Kidney (tissue), 14 donors: ENCODE results near the gene C16orf95. TPM values are rescaled to one million over a fixed set of nuclear protein-coding genes. Genes with fewer than 3 reads are reported as not detected.

Experiments used
- DNase-seq, 5 donors: peaks; one replicate each; pipeline ENCODE4 v3.0.0-alpha.2; 2013 to 2020
- FAIRE-seq: peaks from 2 replicates; lab custom pipeline; 2012; peaks lifted over from hg19 to GRCh38; lab: Jason Lieb, UNC
- H3K27ac ChIP-seq, 2 donors: one replicate each; pipeline ENCODE4 v1.7.0; 2013; ENCODE audit warnings: low read depth in 2 of 2, low read length in 2 of 2, inconsistent platforms in 1 of 2
- H3K27me3 ChIP-seq: one replicate; pipeline ENCODE4 v1.7.1; 2013; ENCODE audit warnings: low read length, inconsistent platforms; ENCODE audit not compliant: control insufficient read depth, insufficient read depth
- H3K36me3 ChIP-seq, 3 donors: one replicate each; pipeline versions ENCODE4 v1.7.0 to v1.7.1; 2013; ENCODE audit warnings: low read length in 3 of 3, control low read depth in 1 of 3, inconsistent platforms in 1 of 3; ENCODE audit not compliant: insufficient read depth in 3 of 3, control insufficient read depth in 2 of 3
- H3K4me1 ChIP-seq, 3 donors: one replicate each; pipeline versions ENCODE4 v1.7.0 to v1.7.1; 2013; ENCODE audit warnings: low read length in 3 of 3, inconsistent platforms in 1 of 3, low read depth in 1 of 3; ENCODE audit not compliant: control insufficient read depth in 2 of 3, insufficient read depth in 2 of 3
- H3K4me3 ChIP-seq, 3 donors: one replicate each; pipeline versions ENCODE4 v1.7.0 to v1.8.1; 2013; ENCODE audit warnings: low read length in 3 of 3, control low read depth in 1 of 3, inconsistent platforms in 1 of 3
- H3K9ac ChIP-seq, 3 donors: one replicate each; pipeline versions ENCODE4 v1.7.0 to v1.7.1; 2013; ENCODE audit warnings: low read length in 3 of 3, control low read depth in 1 of 3, inconsistent platforms in 1 of 3
- H3K9me3 ChIP-seq, 3 donors: one replicate each; pipeline versions ENCODE4 v1.7.0 to v1.7.1; 2013; ENCODE audit warnings: low read length in 3 of 3, control low read depth in 1 of 3, inconsistent platforms in 1 of 3; ENCODE audit not compliant: control insufficient read depth in 2 of 3, insufficient read depth in 1 of 3
- CTCF ChIP-seq: IDR thresholded peaks from 3 replicates; pipeline ENCODE4 v1.5.1; 2012; ENCODE audit warnings: mild to moderate bottlenecking, moderate library complexity, borderline replicate concordance; ENCODE audit not compliant: insufficient read depth; ENCODE audit errors: extremely low read depth
- intact Hi-C: fragments of 100-400 bp; cut with DNase I; formaldehyde crosslinking; loops from one replicate; pipeline ENCODE4 v1.11.1; 2022
- polyA plus RNA-seq: library from polyadenylated mRNA; stranded (reverse); fragments of 350-450 nt; fragmentation: Illumina TruSeq; extraction: RNeasy Lipid Tissue Mini Kit (QIAGEN cat#74804); gene quantifications from one replicate; pipeline ENCODE4 v1.2.3, GENCODE V29; 2014; ENCODE audit warnings: low read depth, low replicate concordance; ENCODE audit not compliant: insufficient read depth
- total RNA-seq: library from RNA; stranded (reverse); fragmentation: NEBNext Ultra II Directional; extraction: Animal tissue kit (Norgen Biotek cat#: 25700); gene quantifications from one replicate; pipeline ENCODE4 v1.2.1, GENCODE V29; 2021
- donor health status: control.
- donor health status: control.
- donor health status: control.
- donor health status: control.
- donor health status: control.
- donor health status: DM: yes; HTN: yes; CAD: no.
- donor health status: Normal renal cell carcinoma (clear cell type).

The C16orf95 gene
- total and polyA plus RNA-seq, 2 donors from 2014 or later = 2.5 to 11.5 TPM

DNA sequence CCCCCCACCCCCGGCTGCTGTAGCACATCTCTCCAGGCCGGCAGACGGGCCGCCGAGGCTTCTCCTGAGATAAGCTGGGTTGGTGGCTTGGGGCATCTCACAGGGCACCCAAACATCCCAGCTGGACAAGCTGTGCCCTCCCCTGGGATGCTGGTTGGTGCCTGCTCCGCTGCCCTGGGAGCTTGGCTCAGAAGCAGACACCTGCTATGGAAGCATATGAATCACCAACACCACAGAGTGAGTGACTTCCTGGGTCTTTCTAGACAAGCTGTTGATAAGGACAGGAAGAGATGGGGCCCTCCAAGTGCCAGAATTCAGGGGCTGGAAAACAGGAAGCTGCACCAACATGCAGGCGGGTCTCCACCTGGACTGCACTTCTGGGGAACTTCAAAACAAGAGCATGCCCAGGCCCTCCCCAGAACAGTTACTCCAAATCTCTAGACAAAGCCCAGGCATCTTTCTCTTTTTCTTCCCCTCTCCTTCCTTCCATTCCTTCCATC, 13.7 kb downstream of the C16orf95 start:
- DNase-seq = no peak
- Histone ChIP-seq H3K36me3 (no peaks in the 10 kb centered on the region), H3K9me3 (peaks cover 0 to under 1% (median 0%) of the 10 kb centered on the region in 3 donors), H3K4me3 (no peak overlapping the region), H3K4me1 (no peaks in the 10 kb centered on the region), H3K27ac (no peak overlapping the region), H3K9ac (no peak overlapping the region), H3K27me3 (no peaks in the 10 kb centered on the region)
- no peak for TF ChIP-seq CTCF
- intact Hi-C loops = no loop called here
- FAIRE-seq = no peak

GRCh38 chr16:87298857-87299465, 18.2 kb downstream of the C16orf95 start:
- Histone ChIP-seq H3K4me1 (no peaks in the 10 kb centered on the region), H3K27me3 (no peaks in the 10 kb centered on the region), H3K27ac (no peak overlapping the region), H3K36me3 (no peaks in the 10 kb centered on the region), H3K4me3 (no peak overlapping the region), H3K9ac (no peak overlapping the region), H3K9me3 (no peaks in the 10 kb centered on the region)
- intact Hi-C loops = no loop called here
- FAIRE-seq (no peak), DNase-seq (no peak)
- no peak for TF ChIP-seq CTCF

DNA sequence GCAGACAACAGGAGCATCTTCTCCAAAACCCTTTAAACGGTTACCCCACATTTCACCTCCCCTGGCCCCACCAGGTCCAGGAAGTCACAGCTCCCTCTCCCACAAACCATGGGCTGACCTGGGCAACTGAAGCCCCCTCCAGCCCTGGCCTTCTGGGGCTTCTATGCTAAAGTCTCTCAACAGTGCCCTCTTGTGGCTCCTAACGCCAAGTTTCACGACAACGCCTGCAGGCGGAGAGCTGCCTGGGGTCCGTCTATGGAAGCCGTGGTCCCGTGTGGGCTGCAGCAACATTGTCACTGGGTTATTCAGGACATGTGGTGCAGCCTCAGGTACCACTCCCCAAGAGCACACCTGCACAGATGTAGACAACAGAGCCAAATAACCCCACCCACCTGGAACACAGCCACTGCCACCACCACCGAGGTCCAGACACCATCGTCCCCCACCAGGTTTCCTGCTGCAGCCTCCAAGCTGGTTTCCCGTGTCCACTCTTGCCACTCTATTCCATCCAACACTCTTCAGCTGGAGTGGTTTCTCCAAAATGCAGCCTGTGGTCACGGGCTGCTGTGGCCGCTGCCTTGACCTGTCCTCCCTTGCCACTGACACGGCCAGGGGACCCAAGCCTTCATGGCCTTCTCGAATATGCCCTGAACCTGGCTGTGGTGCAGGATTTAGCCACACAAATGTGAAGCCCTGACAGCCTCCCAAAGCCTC, 19.1 kb downstream of the C16orf95 start:
- FAIRE-seq (no peak), DNase-seq (peak in 3 of 5 donors; percentile 56 to 74 (median 56))
- no peak overlapping the region for H3K27ac ChIP-seq
- intact Hi-C loops = no loop called here
- peak; percentile 43 for TF ChIP-seq CTCF
- no peaks in the 10 kb centered on the region for H3K36me3 ChIP-seq
- no peaks in the 10 kb centered on the region for H3K27me3 ChIP-seq
- no peak overlapping the region for H3K4me3 ChIP-seq
- no peak overlapping the region for H3K9ac ChIP-seq
- no peaks in the 10 kb centered on the region for H3K4me1 ChIP-seq
- no peaks in the 10 kb centered on the region for H3K9me3 ChIP-seq
